HL-60 (cell line): ENCODE results near the gene NEURL1.

Experiments
- REST ChIP-seq: IDR thresholded peaks from 2 replicates; pipeline ENCODE4 v1.6.1; 2012; ENCODE audit warnings: low read depth; ENCODE audit not compliant: insufficient replicate concordance
- TF ChIP-seq, protein P1 (sequence below): IDR thresholded peaks from one replicate; pipeline ENCODE4 v1.5.1; 2011; ENCODE audit warnings: low read length, control low read depth, inconsistent platforms; ENCODE audit not compliant: insufficient read depth

- TF ChIP-seq REST: no peak
- TF ChIP-seq, protein P1, sequence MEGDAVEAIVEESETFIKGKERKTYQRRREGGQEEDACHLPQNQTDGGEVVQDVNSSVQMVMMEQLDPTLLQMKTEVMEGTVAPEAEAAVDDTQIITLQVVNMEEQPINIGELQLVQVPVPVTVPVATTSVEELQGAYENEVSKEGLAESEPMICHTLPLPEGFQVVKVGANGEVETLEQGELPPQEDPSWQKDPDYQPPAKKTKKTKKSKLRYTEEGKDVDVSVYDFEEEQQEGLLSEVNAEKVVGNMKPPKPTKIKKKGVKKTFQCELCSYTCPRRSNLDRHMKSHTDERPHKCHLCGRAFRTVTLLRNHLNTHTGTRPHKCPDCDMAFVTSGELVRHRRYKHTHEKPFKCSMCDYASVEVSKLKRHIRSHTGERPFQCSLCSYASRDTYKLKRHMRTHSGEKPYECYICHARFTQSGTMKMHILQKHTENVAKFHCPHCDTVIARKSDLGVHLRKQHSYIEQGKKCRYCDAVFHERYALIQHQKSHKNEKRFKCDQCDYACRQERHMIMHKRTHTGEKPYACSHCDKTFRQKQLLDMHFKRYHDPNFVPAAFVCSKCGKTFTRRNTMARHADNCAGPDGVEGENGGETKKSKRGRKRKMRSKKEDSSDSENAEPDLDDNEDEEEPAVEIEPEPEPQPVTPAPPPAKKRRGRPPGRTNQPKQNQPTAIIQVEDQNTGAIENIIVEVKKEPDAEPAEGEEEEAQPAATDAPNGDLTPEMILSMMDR: no peak
Measured at GRCh38 chr10:103602852-103603155, 109.3 kb downstream of the NEURL1 start.
